HCT116 (cell line): ENCODE measurements around the gene NPEPL1. TPM values are rescaled to one million over a fixed set of nuclear protein-coding genes. Genes with fewer than 3 reads are reported as not detected.

Experiments used
- ATAC-seq: fragments of 200-7000 bp; cut with Tn5 transposase; 2 replicates; pipeline ENCODE4 v1.9.1; 2020; ENCODE audit warnings: mild to moderate bottlenecking, moderate library complexity
- BruUV-seq: library from RNA; stranded (reverse); fragments of 400-500 nt; replicated peaks from 2 replicates; lab custom pipeline; 2021; lab: Mats Ljungman, UMichigan
- CTCF ChIA-PET: fragments of 300-600 bp; sonication (Branson Sonifier 250); formaldehyde crosslinking; loops from one replicate; lab custom pipeline; 2021; ENCODE audit warnings: antibody characterized with exemption; lab: Charles Lee
- POLR2A ChIA-PET: fragments of 300-600, 350-600 bp; sonication (Branson Sonifier 250); formaldehyde crosslinking; loops from one replicate; lab custom pipeline; 2021; ENCODE audit warnings: antibody characterized with exemption; lab: Charles Lee
- RAD21 ChIA-PET, 2 experiments: fragments of 300-600 bp; sonication (Branson Sonifier 250); formaldehyde crosslinking; loops; one replicate each; lab custom pipeline; 2023; ENCODE audit warnings: low total read pairs in 2 of 2; ENCODE audit not compliant: uncharacterized antibody in 2 of 2, unreplicated experiment in 2 of 2, low non-redundant PET in 1 of 2; lab: Charles Lee
- DNase-seq: peaks from one replicate; pipeline ENCODE4 v3.0.0-alpha.2; 2010; ENCODE audit warnings: low read depth, low spot score
- H2AFZ ChIP-seq: fragments of 200-600 bp; shearing (Covaris generic), sonication (generic); 2 replicates; pipeline ENCODE4 v1.6.1; 2017; ENCODE audit warnings: low read depth, mixed run types, mixed read lengths, antibody characterized with exemption, low read length; ENCODE audit not compliant: poor library complexity, severe bottlenecking
- H3K27ac ChIP-seq: 2 replicates; pipeline ENCODE4 v1.5.1; 2012; ENCODE audit warnings: low read depth, low read length
- H3K27me3 ChIP-seq: fragments of 200-600 bp; sonication (generic); 2 replicates; pipeline ENCODE4 v1.6.1; 2016; ENCODE audit warnings: mixed run types, low read length, mixed read lengths; ENCODE audit not compliant: insufficient read depth
- H3K36me3 ChIP-seq, 2 experiments: fragments of 200-500 bp in 1 of 2; fragments of 200-600 bp in 1 of 2; sonication (Bioruptor generic) in 1 of 2; sonication (generic) in 1 of 2; 2 replicates each; pipeline versions ENCODE4 v1.5.1 to v1.6.1; 2014 to 2016; ENCODE audit warnings: low read length in 2 of 2, inconsistent platforms in 1 of 2, mixed read lengths in 1 of 2, mixed run types in 1 of 2; ENCODE audit not compliant: insufficient read depth in 2 of 2, control insufficient read depth in 1 of 2
- H3K4me1 ChIP-seq, 2 experiments: fragments of 200-600 bp in 1 of 2; sonication (generic) in 1 of 2; 2 replicates each; pipeline versions ENCODE4 v1.5.1 to v1.6.1; 2012 to 2017; ENCODE audit warnings: low read length in 2 of 2, inconsistent platforms in 1 of 2, mild to moderate bottlenecking in 1 of 2, mixed read lengths in 1 of 2, mixed run types in 1 of 2, moderate library complexity in 1 of 2; ENCODE audit not compliant: insufficient read depth in 2 of 2, control insufficient read depth in 1 of 2
- H3K4me2 ChIP-seq: fragments of 200-600 bp; sonication (generic); 2 replicates; pipeline ENCODE4 v1.6.1; 2017; ENCODE audit warnings: mixed run types, low read length, mixed read lengths
- H3K4me3 ChIP-seq, 2 experiments: fragments of 200-600 bp in 1 of 2; sonication (generic) in 1 of 2; replicated peaks in 1 of 2; 2 replicates each; pipeline ENCODE4 v1.5.1; 2011 to 2016; ENCODE audit warnings: low read length in 2 of 2, control low read depth in 1 of 2, low read depth in 1 of 2, mild to moderate bottlenecking in 1 of 2, mixed read lengths in 1 of 2, mixed run types in 1 of 2
- H3K79me2 ChIP-seq: fragments of 200-600 bp; sonication (generic); 2 replicates; pipeline ENCODE4 v1.6.1; 2017; ENCODE audit warnings: mild to moderate bottlenecking, mixed run types, low read length, moderate library complexity, mixed read lengths; ENCODE audit not compliant: insufficient read depth
- H3K9ac ChIP-seq: fragments of 200-600 bp; sonication (generic); 2 replicates; pipeline ENCODE4 v1.6.1; 2016; ENCODE audit warnings: low read length, mixed read lengths
- H3K9me2 ChIP-seq: fragments of 200-600 bp; sonication (generic), shearing (Covaris generic); 2 replicates; pipeline ENCODE4 v1.6.1; 2017; ENCODE audit warnings: mixed run types, mild to moderate bottlenecking, moderate library complexity; ENCODE audit not compliant: insufficient read depth
- H3K9me3 ChIP-seq, 2 experiments: fragments of 200-500 bp in 1 of 2; fragments of 200-600 bp in 1 of 2; sonication (Bioruptor generic) in 1 of 2; sonication (generic) in 1 of 2; 2 replicates each; pipeline ENCODE4 v1.6.1; 2014 to 2017; ENCODE audit warnings: low read length in 2 of 2, mixed read lengths in 2 of 2, inconsistent platforms in 1 of 2, low read depth in 1 of 2, mild to moderate bottlenecking in 1 of 2, mixed run types in 1 of 2, moderate library complexity in 1 of 2; ENCODE audit not compliant: control insufficient read depth in 1 of 2, insufficient read depth in 1 of 2
- H4K20me1 ChIP-seq: fragments of 200-600 bp; sonication (generic), shearing (Covaris generic); 2 replicates; pipeline ENCODE4 v1.6.1; 2017; ENCODE audit warnings: mixed run types, mild to moderate bottlenecking, moderate library complexity; ENCODE audit not compliant: insufficient read depth
- CBX3 ChIP-seq: IDR thresholded peaks from 2 replicates; pipeline ENCODE4 v1.6.1; 2012; ENCODE audit warnings: low read depth
- CEBPB ChIP-seq: IDR thresholded peaks from 2 replicates; pipeline ENCODE4 v1.6.1; 2012; ENCODE audit warnings: low read depth
- CTCF ChIP-seq, 3 experiments: fragments of 200-600 bp in 1 of 3; sonication (generic) in 1 of 3; IDR thresholded peaks in 2 of 3; conservative IDR thresholded peaks in 1 of 3; 2 replicates each; pipeline ENCODE4 v1.5.1; 2012 to 2017; ENCODE audit warnings: low read depth in 2 of 3, low read length in 2 of 3, antibody characterized with exemption in 1 of 3, borderline replicate concordance in 1 of 3, control low read depth in 1 of 3, mild to moderate bottlenecking in 1 of 3, mixed read lengths in 1 of 3, mixed run types in 1 of 3, moderate library complexity in 1 of 3; ENCODE audit not compliant: insufficient read depth in 1 of 3
- ELF1 ChIP-seq: IDR thresholded peaks from 2 replicates; pipeline ENCODE4 v1.6.1; 2012; ENCODE audit warnings: low read depth, borderline replicate concordance
- JUND ChIP-seq: IDR thresholded peaks from 2 replicates; pipeline ENCODE4 v1.6.1; 2012
- MAX ChIP-seq: IDR thresholded peaks from 2 replicates; pipeline ENCODE4 v1.6.1; 2012
- POLR2AphosphoS5 ChIP-seq: IDR thresholded peaks from 2 replicates; pipeline ENCODE4 v1.6.1; 2011; ENCODE audit warnings: mild to moderate bottlenecking, low read depth, low read length, moderate library complexity
- RAD21 ChIP-seq: IDR thresholded peaks from 2 replicates; pipeline ENCODE4 v1.6.1; 2012; ENCODE audit warnings: low read depth, mild to moderate bottlenecking
- REST ChIP-seq: IDR thresholded peaks from 2 replicates; pipeline ENCODE4 v1.6.1; 2012; ENCODE audit warnings: low read depth
- SIN3A ChIP-seq: IDR thresholded peaks from 2 replicates; pipeline ENCODE4 v1.6.1; 2012; ENCODE audit warnings: low read depth
- YY1 ChIP-seq: IDR thresholded peaks from 2 replicates; pipeline ENCODE4 v1.6.1; 2011; ENCODE audit warnings: low read length, low read depth, moderate library complexity, mild to moderate bottlenecking; ENCODE audit not compliant: insufficient replicate concordance; ENCODE audit errors: extremely low read depth
- intact Hi-C: fragments of 100-400 bp; cut with micrococcal nuclease; formaldehyde crosslinking; loops from 2 replicates; pipeline ENCODE4 v1.10.0; 2022
- total RNA-seq: library from RNA; stranded (reverse); gene quantifications from one replicate; pipeline ENCODE4 v1.2.1, GENCODE V29; 2021; ENCODE audit not compliant: unreplicated experiment

Gene NPEPL1
- total RNA-seq, 1 experiment from 2014 or later, result 16.6 TPM

GRCh38 chr20:58657262-58657661 lies 35.3 kb upstream of the NPEPL1 start:
- BruUV-seq, result no TSS peak
- Histone ChIP-seq H4K20me1 (peaks cover 3% of the 10 kb centered on the region; the same call in 1 of the 2 replicates), H3K79me2 (peaks cover 100% of the 10 kb centered on the region), H3K4me3 (no peak overlapping the region), H3K27ac (no peak overlapping the region), H3K9ac (no peak overlapping the region), H3K9me2 (no peaks in the 10 kb centered on the region), H3K27me3 (no peaks in the 10 kb centered on the region), H3K36me3 (peaks cover 4 to 13% of the 10 kb centered on the region in 2 experiments; a peak in 3 of 4 replicates), H3K4me1 (peaks cover 3 to 19% of the 10 kb centered on the region in 2 experiments; a peak in 3 of 4 replicates), H3K4me2 (no peak overlapping the region), H3K9me3 (no peaks in the 10 kb centered on the region), H2AFZ (no peak overlapping the region)
- intact Hi-C loops, result loop anchor here (10.0 kb wide), 2 partner anchors 228 to 398 kb away; no protein-coding TSS in a partner anchor
- no peak for ATAC-seq
- POLR2A ChIA-PET, result interaction anchor here (0.9 kb wide), 1 partner anchor 10 kb away, joined by 3 read pairs; no protein-coding TSS in a partner anchor
- TF ChIP-seq POLR2AphosphoS5 (no peak), YY1 (no peak), JUND (no peak), REST (no peak), CEBPB (no peak), CBX3 (no peak), MAX (no peak), CTCF (IDR thresholded peaks at IDR 0.05 in 2 of 3, conservative IDR thresholded peaks at IDR 0.05 in 1 of 3; ENCODE audit: borderline replicate concordance in 1 of 3, insufficient read depth in 1 of 3, low read depth in 2 of 3, low read length in 2 of 3) (no peak), ELF1 (no peak), RAD21 (no peak), SIN3A (no peak)
- RAD21 ChIA-PET, result no interaction called here
- no peak for DNase-seq
- CTCF ChIA-PET, result no interaction called here
